Measurements from ENCODE around the gene OSBPL10. TPM values are rescaled to one million over a fixed set of nuclear protein-coding genes. Genes with fewer than 3 reads are reported as not detected.

Gene OSBPL10
- total RNA-seq, 1 experiment from 2014 or later = 2.3 TPM

- intact Hi-C loops (cut with micrococcal nuclease; ENCODE audit: unreplicated experiment) = no loop called here
- Histone ChIP-seq H3K4me3 (ENCODE audit: low read depth, low read length, poor library complexity, severe bottlenecking) (no peak overlapping the region), H3K36me3 (ENCODE audit: insufficient read depth, low read length, poor library complexity, severe bottlenecking) (no peaks in the 10 kb centered on the region), H3K27ac (ENCODE audit: low read depth, low read length, poor library complexity, severe bottlenecking) (no peak overlapping the region), H3K27me3 (replicated peaks; ENCODE audit: insufficient read depth, low read depth, low read length, poor library complexity) (no peaks in the 10 kb centered on the region), H3K4me1 (ENCODE audit: insufficient read depth, low read length, poor library complexity, severe bottlenecking) (no peaks in the 10 kb centered on the region), H3K9me3 (ENCODE audit: low read depth, low read length, poor library complexity, severe bottlenecking) (no peaks in the 10 kb centered on the region)
- TF ChIP-seq, protein P1, sequence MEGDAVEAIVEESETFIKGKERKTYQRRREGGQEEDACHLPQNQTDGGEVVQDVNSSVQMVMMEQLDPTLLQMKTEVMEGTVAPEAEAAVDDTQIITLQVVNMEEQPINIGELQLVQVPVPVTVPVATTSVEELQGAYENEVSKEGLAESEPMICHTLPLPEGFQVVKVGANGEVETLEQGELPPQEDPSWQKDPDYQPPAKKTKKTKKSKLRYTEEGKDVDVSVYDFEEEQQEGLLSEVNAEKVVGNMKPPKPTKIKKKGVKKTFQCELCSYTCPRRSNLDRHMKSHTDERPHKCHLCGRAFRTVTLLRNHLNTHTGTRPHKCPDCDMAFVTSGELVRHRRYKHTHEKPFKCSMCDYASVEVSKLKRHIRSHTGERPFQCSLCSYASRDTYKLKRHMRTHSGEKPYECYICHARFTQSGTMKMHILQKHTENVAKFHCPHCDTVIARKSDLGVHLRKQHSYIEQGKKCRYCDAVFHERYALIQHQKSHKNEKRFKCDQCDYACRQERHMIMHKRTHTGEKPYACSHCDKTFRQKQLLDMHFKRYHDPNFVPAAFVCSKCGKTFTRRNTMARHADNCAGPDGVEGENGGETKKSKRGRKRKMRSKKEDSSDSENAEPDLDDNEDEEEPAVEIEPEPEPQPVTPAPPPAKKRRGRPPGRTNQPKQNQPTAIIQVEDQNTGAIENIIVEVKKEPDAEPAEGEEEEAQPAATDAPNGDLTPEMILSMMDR (conservative IDR thresholded peaks at IDR 0.05; ENCODE audit: low read depth, low read length) = no peak
- TF ChIP-seq EZH2 (IDR thresholded peaks at IDR 0.05; ENCODE audit: borderline replicate concordance, low read depth, low read length, poor library complexity, severe bottlenecking) = no peak
- ChIA-PET CTCF (no interaction called here), POLR2A (ENCODE audit: low non-redundant PET) (no interaction called here)
- no TSS peak for BruUV-seq (replicated peaks)
- DNase-seq (ENCODE audit: low spot score) = no peak
Observed at GRCh38 chr3:31747785-31748184, 233.3 kb downstream of the OSBPL10 start.

- no TSS peak for BruUV-seq (replicated peaks)
- CTCF ChIA-PET = interaction anchor here (0.6 kb wide), 1 partner anchor 241 kb away, joined by 4 read pairs; no protein-coding TSS in a partner anchor
Observed at GRCh38 chr3:31744913-31745312, 236.1 kb downstream of the OSBPL10 start.

DNA sequence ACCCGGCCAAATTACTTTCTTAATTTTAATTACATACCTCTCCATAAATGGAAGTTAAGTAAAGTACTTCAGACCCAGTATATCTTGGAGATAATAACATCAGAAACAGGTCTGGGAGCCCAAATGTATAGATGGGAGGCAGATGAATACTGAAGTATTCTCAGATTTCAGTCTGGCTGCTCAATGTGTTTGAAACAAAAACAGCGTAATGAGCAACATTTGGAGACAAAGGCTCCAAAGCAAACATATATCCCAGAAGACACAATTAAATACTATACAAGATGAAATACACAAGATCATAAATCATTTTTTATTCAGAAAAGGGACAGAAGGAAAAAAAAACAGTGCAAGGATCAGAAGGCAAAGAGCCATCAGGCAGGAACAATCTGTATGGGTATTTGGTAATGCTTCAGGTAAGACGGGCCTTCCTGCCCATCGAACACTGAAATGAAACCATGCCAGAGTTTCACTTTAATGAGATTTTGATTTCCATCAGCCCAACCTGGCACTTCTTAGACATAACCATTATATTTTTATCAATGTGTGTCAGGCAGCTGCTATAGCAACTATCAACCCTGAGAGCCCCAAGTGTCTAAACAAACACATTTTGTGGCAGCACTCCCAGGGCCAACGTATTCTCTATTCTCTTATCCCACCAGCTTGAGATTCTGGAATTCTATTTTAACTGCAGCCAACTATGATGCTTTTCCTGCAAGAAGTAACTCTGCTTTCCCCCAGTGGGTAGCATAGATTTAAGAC is 237.6 kb downstream of the OSBPL10 start:
- TF ChIP-seq, protein P1 (conservative IDR thresholded peaks at IDR 0.05; ENCODE audit: low read depth, low read length) = no peak
- no peak for TF ChIP-seq EZH2 (IDR thresholded peaks at IDR 0.05; ENCODE audit: borderline replicate concordance, low read depth, low read length, poor library complexity, severe bottlenecking)
- no peaks in the 10 kb centered on the region for H3K9me3 ChIP-seq (ENCODE audit: low read depth, low read length, poor library complexity, severe bottlenecking)
- no peak for DNase-seq (ENCODE audit: low spot score)
- no peaks in the 10 kb centered on the region for H3K36me3 ChIP-seq (ENCODE audit: insufficient read depth, low read length, poor library complexity, severe bottlenecking)
- POLR2A ChIA-PET (ENCODE audit: low non-redundant PET) = no interaction called here
- H3K27ac ChIP-seq (ENCODE audit: low read depth, low read length, poor library complexity, severe bottlenecking) = no peak overlapping the region
- no peak overlapping the region for H3K4me3 ChIP-seq (ENCODE audit: low read depth, low read length, poor library complexity, severe bottlenecking)
- BruUV-seq (replicated peaks) = no TSS peak
- CTCF ChIA-PET = no interaction called here
- no peaks in the 10 kb centered on the region for H3K4me1 ChIP-seq (ENCODE audit: insufficient read depth, low read length, poor library complexity, severe bottlenecking)
- H3K27me3 ChIP-seq (replicated peaks; ENCODE audit: insufficient read depth, low read depth, low read length, poor library complexity) = no peaks in the 10 kb centered on the region
- intact Hi-C loops (cut with micrococcal nuclease; ENCODE audit: unreplicated experiment) = no loop called here

More at GRCh38 chr3:31744913-31745312, 236.1 kb downstream of the OSBPL10 start:
- TF ChIP-seq, protein P1 (conservative IDR thresholded peaks at IDR 0.05; ENCODE audit: low read depth, low read length) = no peak
- TF ChIP-seq EZH2 (IDR thresholded peaks at IDR 0.05; ENCODE audit: borderline replicate concordance, low read depth, low read length, poor library complexity, severe bottlenecking) = no peak
- no peak for DNase-seq (ENCODE audit: low spot score)
- POLR2A ChIA-PET (ENCODE audit: low non-redundant PET) = no interaction called here
- no peaks in the 10 kb centered on the region for H3K9me3 ChIP-seq (ENCODE audit: low read depth, low read length, poor library complexity, severe bottlenecking)
- H3K4me1 ChIP-seq (ENCODE audit: insufficient read depth, low read length, poor library complexity, severe bottlenecking) = no peaks in the 10 kb centered on the region
- no peak overlapping the region for H3K4me3 ChIP-seq (ENCODE audit: low read depth, low read length, poor library complexity, severe bottlenecking)
- intact Hi-C loops (cut with micrococcal nuclease; ENCODE audit: unreplicated experiment) = no loop called here
- no peaks in the 10 kb centered on the region for H3K36me3 ChIP-seq (ENCODE audit: insufficient read depth, low read length, poor library complexity, severe bottlenecking)
- no peak overlapping the region for H3K27ac ChIP-seq (ENCODE audit: low read depth, low read length, poor library complexity, severe bottlenecking)
- H3K27me3 ChIP-seq (replicated peaks; ENCODE audit: insufficient read depth, low read depth, low read length, poor library complexity) = no peaks in the 10 kb centered on the region
